Astrocyte of the hippocampus (primary cell): ENCODE measurements around the gene SSBP3.

Experiments used
- DNase-seq: peaks from one replicate; pipeline ENCODE4 v3.0.0; 2011; ENCODE audit warnings: low read depth, low spot score

The SSBP3 gene

DNA sequence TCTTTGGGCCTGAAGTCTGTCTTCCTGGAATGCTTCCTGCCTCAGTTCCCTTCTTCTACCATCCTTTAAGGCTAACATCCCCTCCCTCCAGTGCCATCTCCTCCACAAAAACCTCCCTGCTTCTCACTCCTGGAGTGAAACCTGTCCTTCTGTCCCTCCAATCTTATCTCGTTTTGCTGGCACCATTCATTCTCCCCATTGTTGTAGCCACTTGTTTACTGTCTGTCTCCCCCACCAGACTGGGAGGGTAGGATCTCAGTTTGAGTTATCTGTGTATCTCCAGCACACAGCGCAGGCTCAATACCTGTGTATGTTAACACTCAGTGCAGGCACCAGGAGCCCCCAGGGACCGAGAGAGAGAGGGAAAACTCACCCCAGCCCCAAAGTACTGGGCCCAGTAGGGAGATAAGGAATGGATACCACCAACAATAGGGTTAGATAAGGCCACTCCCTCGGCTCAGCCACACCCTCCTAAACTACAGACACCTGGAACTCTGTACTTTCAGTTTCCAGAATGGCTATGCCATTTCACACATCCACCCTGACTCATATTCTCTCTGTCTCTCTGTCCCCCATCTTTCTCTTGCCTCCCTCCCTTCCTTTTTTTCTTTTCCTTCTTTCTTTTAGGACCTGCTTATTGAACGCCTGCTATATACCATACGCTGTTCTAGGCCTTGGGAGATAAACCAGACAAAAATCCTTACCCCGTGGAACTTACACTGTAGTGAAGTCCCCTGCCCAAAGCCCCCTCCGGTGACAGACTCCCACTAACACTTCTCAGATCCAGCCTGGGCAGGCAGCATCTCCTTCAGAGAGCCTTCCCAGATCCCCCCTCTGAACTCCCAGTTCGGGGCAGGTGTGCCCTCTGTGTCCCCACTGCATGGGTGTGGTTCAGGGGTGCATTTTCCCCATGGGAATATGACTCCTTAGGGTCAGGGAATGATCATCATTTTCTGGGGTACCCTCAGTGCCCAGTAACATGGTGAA lies 3.3 kb upstream of the SSBP3 start:
- DNase-seq, result no peak

- DNase-seq, result peak; percentile 77
Measured at GRCh38 chr1:54408147-54409066, 2.2 kb upstream of the SSBP3 start.

DNA sequence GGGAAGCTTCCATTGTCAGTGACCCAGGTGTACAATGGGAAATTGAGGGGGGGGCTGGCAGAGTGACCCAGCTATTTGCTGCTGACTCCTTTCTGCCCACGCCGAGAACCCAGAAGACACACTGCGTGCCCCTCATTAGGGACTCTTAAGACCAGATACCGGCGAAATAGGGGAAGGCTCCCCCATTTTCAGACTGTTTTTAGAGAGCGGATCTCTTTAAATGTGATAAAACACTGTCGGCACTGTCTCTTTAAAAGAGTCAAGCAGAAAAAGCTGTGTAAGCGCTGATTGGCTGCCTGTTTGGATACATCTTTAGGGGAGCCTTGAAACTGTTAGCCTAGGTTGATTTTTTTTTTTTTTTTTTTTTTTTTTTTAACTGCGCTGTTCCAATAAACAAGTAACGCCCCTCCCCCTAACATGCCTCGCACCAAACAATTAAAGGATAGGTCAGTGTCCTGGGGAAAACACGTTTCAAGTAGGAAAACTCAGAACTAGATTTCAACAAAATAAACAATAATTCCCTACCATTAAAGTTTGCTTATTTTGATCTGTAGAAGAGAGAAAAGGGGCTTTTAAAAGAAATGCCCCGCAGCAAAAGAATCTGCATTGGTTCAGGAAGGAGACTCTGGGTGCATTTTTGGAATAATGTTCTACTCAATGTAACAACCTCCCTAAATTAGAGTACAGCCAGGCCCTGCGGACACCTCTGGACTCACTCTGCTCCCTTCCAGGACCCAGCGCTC lies 1.4 kb upstream of the SSBP3 start:
- DNase-seq, result peak; percentile 90

- DNase-seq, result no peak
Measured at GRCh38 chr1:54407154-54407403, 885 bp upstream of the SSBP3 start.

GRCh38 chr1:54405898-54406293 lies 298 bp downstream of the SSBP3 start:
- no peak for DNase-seq

DNA sequence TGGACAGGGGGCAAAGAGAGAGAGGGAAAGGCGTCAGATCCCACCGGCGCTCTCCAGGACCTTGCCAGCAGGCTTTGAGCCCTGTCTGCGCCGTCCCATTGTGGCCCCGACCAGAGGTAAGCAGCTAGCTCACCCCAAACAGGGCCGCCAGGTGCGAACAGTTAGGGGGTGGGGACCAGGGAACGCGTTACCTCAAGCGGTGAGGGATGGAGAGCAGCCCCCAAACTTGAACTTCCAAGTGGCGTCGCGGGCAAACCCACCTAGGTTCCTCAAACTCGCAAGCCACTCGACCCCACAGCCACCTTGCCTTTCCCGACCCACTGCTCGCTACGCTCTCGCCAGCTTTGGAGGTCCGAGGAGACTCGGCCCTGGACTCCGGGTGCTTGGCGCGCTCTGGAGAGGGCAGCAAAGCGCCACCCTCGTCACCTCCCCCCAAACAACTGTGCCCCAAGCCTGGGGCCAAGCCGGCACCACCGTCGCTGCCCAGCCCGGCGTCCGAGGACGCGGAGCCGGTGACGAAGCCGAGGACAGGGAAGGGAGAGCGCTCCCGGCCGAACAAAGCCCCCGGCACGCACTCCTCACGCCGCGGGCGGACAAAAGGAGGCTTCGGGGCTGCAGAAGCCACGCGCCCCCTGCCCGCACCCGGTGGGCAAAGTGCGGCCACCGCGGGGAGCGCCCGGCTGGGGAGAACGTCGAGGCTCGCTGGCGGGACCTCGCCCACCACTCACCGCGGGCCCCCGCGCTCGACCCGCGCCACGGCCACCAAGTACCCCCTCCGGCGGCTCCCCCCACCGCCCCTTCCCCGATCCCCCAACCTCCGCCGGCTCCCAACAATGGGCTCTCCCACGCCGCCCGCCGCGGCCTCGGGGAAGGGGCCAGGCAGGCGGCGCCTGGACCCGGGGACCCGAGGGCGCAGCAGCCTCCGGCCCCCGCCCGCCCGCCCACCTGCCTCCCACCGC lies 976 bp downstream of the SSBP3 start:
- peak; percentile 55 for DNase-seq

DNA sequence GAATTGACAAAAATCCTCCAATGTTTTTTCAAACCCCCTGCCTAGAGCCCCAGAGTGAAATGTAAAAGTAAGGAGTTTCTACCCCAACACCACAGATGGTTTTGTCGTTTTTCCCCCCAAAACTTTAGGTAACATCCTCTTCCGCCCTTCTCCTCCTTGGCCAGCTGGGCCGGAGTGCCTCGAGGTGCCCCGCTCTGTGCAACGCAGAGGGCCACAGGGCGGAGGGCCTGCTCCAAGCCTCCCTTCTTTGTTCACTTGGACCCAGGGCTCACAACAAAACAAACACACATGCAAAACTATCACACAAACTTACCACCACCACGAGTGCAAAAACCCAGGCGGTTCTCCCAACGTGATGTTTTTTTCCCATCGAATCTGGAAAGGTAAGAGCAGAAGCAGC lies 1.9 kb downstream of the SSBP3 start:
- no peak for DNase-seq

- DNase-seq, result peak; percentile 58
Measured at GRCh38 chr1:54403808-54404261, 2.4 kb downstream of the SSBP3 start.

GRCh38 chr1:54403405-54403804 lies 2.8 kb downstream of the SSBP3 start:
- peak; percentile 14 for DNase-seq

GRCh38 chr1:54402896-54403295 lies 3.3 kb downstream of the SSBP3 start:
- peak; percentile 21 for DNase-seq

- no peak for DNase-seq
Measured at GRCh38 chr1:54401799-54402198, 4.4 kb downstream of the SSBP3 start.

DNA sequence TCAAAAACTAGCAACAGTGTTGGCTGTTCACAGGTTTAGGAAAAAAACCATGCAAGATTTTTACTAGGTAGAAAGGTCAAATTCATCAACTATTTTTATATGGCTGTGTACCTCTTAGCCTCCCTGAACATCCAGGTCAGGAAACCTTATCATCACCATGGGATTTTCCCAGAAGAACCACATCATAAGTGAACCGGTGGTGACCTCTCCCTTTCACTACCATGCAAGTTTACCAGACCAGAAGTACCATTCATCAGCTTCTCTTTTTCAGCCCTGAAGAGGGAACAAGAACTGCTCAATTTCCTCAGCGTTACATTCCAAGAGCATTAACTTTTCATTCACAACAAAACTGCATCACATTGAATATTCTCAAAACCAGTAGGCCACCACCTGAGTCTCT lies 5.9 kb downstream of the SSBP3 start:
- DNase-seq, result no peak

DNA sequence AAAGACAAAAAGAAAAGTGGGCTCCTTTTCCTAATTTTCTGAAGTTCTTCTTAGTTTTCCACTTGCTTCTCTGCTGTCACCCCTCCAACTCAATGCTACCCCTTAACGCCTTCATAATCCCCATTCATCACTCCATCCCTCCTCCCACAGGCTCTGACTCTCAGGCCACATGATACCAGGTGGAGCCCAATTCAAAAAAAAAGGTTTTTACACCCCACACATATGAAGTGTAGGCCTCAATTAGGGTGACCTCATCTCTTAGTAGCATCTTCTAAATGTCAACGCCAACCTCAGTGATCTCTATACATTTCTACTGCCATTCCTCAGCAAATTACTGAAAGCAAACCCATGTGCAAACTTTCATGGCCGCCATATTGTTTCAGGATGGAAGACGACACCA lies 6.4 kb downstream of the SSBP3 start:
- no peak for DNase-seq

DNA sequence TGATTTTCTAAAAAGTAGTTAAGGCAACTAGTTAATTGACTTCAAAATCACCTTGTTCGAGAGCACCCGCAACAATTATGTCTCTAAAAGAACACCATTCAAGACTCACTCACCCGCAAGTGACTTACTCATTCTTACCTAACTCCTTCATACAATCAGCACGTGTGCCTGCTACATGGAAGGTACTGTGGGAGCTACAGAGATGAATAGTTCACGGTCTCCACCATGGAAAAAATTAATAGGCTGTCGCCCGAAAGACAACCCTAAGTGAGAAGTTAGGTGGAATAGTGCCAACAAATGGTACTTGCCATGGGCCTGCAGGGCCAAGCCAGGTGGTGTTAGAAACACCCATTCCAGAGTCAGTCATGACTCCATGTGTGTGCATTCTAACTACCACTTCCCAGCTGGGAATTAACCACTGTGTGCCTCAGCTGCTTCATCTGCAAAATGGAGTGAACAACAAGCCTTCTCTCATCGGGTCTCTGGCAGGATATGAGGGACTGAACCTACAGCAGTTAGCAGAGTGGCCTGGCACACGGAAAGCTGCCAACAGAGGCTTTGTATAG lies 7.1 kb downstream of the SSBP3 start:
- DNase-seq, result no peak

- no peak for DNase-seq
Measured at GRCh38 chr1:54397980-54398379, 8.2 kb downstream of the SSBP3 start.

DNA sequence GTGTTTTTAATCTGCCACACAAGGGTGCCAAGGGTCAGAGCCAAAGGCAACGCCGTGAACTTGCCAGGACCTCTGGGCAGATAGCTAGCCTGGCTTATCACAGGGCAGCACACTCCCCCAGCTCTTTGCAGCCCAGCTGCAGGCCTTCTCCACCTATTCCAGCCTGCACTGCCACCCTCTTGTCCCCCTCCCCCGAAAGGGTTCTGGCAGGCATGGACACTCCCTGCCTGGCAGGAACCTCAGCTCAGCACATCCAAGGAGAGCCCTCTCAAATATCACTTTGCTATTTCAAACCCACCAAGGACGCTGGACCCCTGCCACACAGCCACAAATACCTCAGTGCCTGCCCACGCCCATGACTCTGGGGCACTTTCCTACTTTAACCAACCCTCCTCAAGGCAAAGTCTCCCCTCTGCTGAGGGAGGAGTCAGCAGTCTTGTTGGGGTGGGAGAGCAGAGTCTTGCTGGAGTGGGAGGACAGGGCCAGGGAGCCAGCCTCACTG lies 9.1 kb downstream of the SSBP3 start:
- DNase-seq, result peak; percentile 42

GRCh38 chr1:54396261-54396933 lies 9.8 kb downstream of the SSBP3 start:
- no peak for DNase-seq

- no peak for DNase-seq
Measured at GRCh38 chr1:54395281-54395934, 10.8 kb downstream of the SSBP3 start.

DNA sequence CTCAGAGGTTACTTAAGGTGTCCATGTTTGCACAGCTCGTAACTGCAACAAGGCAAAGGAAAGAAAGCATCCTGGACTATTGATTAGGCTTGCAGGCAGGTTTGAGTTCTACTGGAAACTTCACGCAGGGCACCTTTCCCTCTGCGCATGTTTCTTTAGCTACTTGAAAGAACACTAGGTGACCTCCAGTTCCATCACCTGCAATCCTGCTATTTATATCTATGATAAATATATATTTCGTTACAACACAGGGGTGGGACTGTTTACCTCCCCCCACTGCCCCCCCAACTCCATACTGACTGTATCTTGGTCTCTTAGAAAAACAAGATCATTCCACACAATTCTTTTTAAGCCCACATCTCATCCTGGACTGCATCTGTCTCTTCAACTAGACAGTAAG lies 12.1 kb downstream of the SSBP3 start:
- DNase-seq, result no peak
